ENCODE measurements around the gene HDAC4.

- TF ChIP-seq CTCF (conservative IDR thresholded peaks at IDR 0.05) (no peak), EZH2 (IDR thresholded peaks at IDR 0.05; ENCODE audit: low read depth) (no peak)
These were observed 254.1 kb downstream of the HDAC4 start for GRCh38 chr2:239146741-239147181.
